Transverse colon (tissue), 3 donors: ENCODE measurements around the gene KRT14.

ENCODE experiments used
- EP300 ChIP-seq: sonication (generic); formaldehyde crosslinking; IDR thresholded peaks from one replicate; pipeline ENCODE4 v1.6.1; 2017; ENCODE audit warnings: antibody characterized with exemption, low read depth
- POLR2A ChIP-seq: fragments of 450-650 bp; IDR thresholded peaks from one replicate; pipeline ENCODE4 v1.6.1; 2016; ENCODE audit warnings: antibody characterized with exemption, mild to moderate bottlenecking, moderate library complexity
- TF ChIP-seq, protein P1 (sequence below), 5 experiments: fragments of 200-600 bp in 3 of 5; fragments of 450-650 bp in 2 of 5; sonication (generic) in 3 of 5; IDR thresholded peaks; 1 replicate in 2 of 5; 2 replicates in 3 of 5; pipeline ENCODE4 v1.5.1; 2016 to 2017; ENCODE audit warnings: antibody characterized with exemption in 5 of 5, inconsistent platforms in 3 of 5, mild to moderate bottlenecking in 2 of 5, moderate library complexity in 1 of 5

DNA sequence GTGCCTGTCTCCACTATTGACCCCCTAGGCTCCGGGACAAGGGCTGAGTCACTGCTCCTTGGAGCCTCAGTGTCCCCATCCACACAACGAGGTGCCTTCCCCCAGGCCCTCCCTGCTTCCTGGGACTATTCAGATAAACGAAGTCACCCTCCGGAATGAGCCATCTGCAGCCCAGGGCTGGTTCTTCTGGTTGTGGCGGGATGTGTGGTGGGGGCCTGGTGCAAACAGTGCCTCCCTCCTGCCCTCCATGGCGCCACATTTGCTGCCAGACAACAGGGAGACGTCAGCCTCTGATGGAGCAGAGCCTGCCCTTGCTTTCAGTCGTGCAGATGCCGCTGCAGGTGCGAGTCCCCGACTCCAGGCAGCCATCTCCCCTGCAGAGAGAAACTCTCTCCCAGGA, 31.0 kb upstream of the KRT14 start:
- TF ChIP-seq, protein P1, sequence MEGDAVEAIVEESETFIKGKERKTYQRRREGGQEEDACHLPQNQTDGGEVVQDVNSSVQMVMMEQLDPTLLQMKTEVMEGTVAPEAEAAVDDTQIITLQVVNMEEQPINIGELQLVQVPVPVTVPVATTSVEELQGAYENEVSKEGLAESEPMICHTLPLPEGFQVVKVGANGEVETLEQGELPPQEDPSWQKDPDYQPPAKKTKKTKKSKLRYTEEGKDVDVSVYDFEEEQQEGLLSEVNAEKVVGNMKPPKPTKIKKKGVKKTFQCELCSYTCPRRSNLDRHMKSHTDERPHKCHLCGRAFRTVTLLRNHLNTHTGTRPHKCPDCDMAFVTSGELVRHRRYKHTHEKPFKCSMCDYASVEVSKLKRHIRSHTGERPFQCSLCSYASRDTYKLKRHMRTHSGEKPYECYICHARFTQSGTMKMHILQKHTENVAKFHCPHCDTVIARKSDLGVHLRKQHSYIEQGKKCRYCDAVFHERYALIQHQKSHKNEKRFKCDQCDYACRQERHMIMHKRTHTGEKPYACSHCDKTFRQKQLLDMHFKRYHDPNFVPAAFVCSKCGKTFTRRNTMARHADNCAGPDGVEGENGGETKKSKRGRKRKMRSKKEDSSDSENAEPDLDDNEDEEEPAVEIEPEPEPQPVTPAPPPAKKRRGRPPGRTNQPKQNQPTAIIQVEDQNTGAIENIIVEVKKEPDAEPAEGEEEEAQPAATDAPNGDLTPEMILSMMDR (IDR thresholded peaks at IDR 0.05): no peak
- TF ChIP-seq POLR2A: no peak
- TF ChIP-seq EP300: no peak
